RWPE1 (cell line): Measurements from ENCODE around the gene MYOM3.
A peak's percentile ranks its signal among the peaks of the same experiment; 100 is the strongest.
"Not testable (repeated sequence)": the region's sequence is repeated elsewhere in the genome, so short reads cannot be mapped to it uniquely, and the experiment has no call there.

Experiments
- CTCF ChIA-PET: fragments of 350-600 bp; sonication (Branson Sonifier 250); formaldehyde crosslinking; extraction: SDS; loops from one replicate; lab custom pipeline; 2021; lab: Yijun Ruan, JAX
- POLR2A ChIA-PET: fragments of 400-600 bp; formaldehyde crosslinking; extraction: SDS; loops from one replicate; lab custom pipeline; 2020; ENCODE audit warnings: antibody characterized with exemption; ENCODE audit not compliant: low non-redundant PET; lab: Yijun Ruan, JAX
- DNase-seq: peaks from one replicate; pipeline ENCODE4 v3.0.0; 2012; ENCODE audit warnings: low spot score
- H3K27ac ChIP-seq: fragments of 450-650 bp; 2 replicates; pipeline ENCODE4 v1.5.1; 2017
- CTCF ChIP-seq: fragments of 450-650 bp; conservative IDR thresholded peaks from 2 replicates; pipeline ENCODE4 v1.5.1; 2017; ENCODE audit warnings: low read depth, mild to moderate bottlenecking

The MYOM3 gene

GRCh38 chr1:24045771-24046170, 66.2 kb downstream of the MYOM3 start:
- peak overlapping the region; percentile 86 for H3K27ac ChIP-seq
- no peak for TF ChIP-seq CTCF
- no peak for DNase-seq
- ChIA-PET POLR2A (no interaction called here), CTCF (interaction anchor here (1.5 kb wide), 1 partner anchor 104 kb away, joined by 9 read pairs; no protein-coding TSS in a partner anchor)

- H3K27ac ChIP-seq, result peak overlapping the region; percentile 86; the same call in 1 of the 2 replicates
These were observed 67.3 kb downstream of the MYOM3 start for GRCh38 chr1:24044672-24045071.

GRCh38 chr1:24043345-24044032, 68.4 kb downstream of the MYOM3 start:
- no peak for DNase-seq
- H3K27ac ChIP-seq, result no peak overlapping the region
- TF ChIP-seq CTCF, result no peak
- POLR2A ChIA-PET, result no interaction called here
- CTCF ChIA-PET, result no interaction called here

More at GRCh38 chr1:24044672-24045071, 67.3 kb downstream of the MYOM3 start:
- POLR2A ChIA-PET, CTCF ChIA-PET, DNase-seq: not testable (repeated sequence)

GRCh38 chr1:24042315-24042714, 69.6 kb downstream of the MYOM3 start:
- no peak overlapping the region for H3K27ac ChIP-seq
- POLR2A ChIA-PET, result no interaction called here
- TF ChIP-seq CTCF, result no peak
- no peak for DNase-seq
- CTCF ChIA-PET, result interaction anchor here (0.6 kb wide), 1 partner anchor 79 kb away, joined by 6 read pairs; no protein-coding TSS in a partner anchor

- CTCF ChIA-PET, result interaction anchor here (0.6 kb wide), 1 partner anchor 10 kb away, joined by 3 read pairs; no protein-coding TSS in a partner anchor
- no peak for TF ChIP-seq CTCF
- DNase-seq, result no peak
- no peak overlapping the region for H3K27ac ChIP-seq
- POLR2A ChIA-PET, result no interaction called here
These were observed 75.8 kb downstream of the MYOM3 start for GRCh38 chr1:24036088-24036487.

- POLR2A ChIA-PET, result no interaction called here
- CTCF ChIA-PET, result no interaction called here
- DNase-seq, result no peak
- H3K27ac ChIP-seq, result no peak overlapping the region
- TF ChIP-seq CTCF, result no peak
These were observed 79.0 kb downstream of the MYOM3 start for GRCh38 chr1:24032981-24033380.

- H3K27ac ChIP-seq, DNase-seq: not testable (repeated sequence)
- CTCF ChIA-PET, result interaction anchor here (0.6 kb wide), 2 partner anchors 123 to 279 kb away, joined by 3 to 5 read pairs; no protein-coding TSS in a partner anchor
- POLR2A ChIA-PET, result interaction anchor here (0.6 kb wide), 1 partner anchor 70 kb away, joined by 5 read pairs; no protein-coding TSS in a partner anchor
These were observed 80.9 kb downstream of the MYOM3 start for GRCh38 chr1:24030976-24031516.
